Measurements from ENCODE around the gene DDX24.

Gene DDX24

GRCh38 chr14:94003397-94003796, 77.6 kb downstream of the DDX24 start:
- FAIRE-seq, result no peak

GRCh38 chr14:94001501-94002396, 79.3 kb downstream of the DDX24 start:
- no peak for FAIRE-seq

- no peak for FAIRE-seq
Measured at GRCh38 chr14:94001016-94001415, 80.0 kb downstream of the DDX24 start.

- FAIRE-seq, result no peak
Measured at GRCh38 chr14:94000267-94000666, 80.7 kb downstream of the DDX24 start.

GRCh38 chr14:93999573-93999972, 81.4 kb downstream of the DDX24 start:
- FAIRE-seq, result no peak

GRCh38 chr14:93998871-93999403, 82.1 kb downstream of the DDX24 start:
- FAIRE-seq, result no peak

Data from TTC549 (cell line).